ENCODE results near the gene C1QTNF3.
"Not testable (repeated sequence)": the region's sequence is repeated elsewhere in the genome, so short reads cannot be mapped to it uniquely, and the experiment has no call there.

The C1QTNF3 gene

GRCh38 chr5:34043099-34043876 is at the start of gene C1QTNF3:
Gene C1QTNF3, minus strand, starts transcription at chr5:34043213. Its CDS starts 88 bp downstream, at chr5:34043125.
- no peak for DNase-seq (ENCODE audit: low spot score)

- DNase-seq (ENCODE audit: low spot score): not testable (repeated sequence)
These were observed 48.0 kb upstream of the C1QTNF3 start for GRCh38 chr5:34091039-34091438.

GRCh38 chr5:34089802-34090201 is 46.8 kb upstream of the C1QTNF3 start:
- not testable (repeated sequence) for DNase-seq (ENCODE audit: low spot score)

DNA sequence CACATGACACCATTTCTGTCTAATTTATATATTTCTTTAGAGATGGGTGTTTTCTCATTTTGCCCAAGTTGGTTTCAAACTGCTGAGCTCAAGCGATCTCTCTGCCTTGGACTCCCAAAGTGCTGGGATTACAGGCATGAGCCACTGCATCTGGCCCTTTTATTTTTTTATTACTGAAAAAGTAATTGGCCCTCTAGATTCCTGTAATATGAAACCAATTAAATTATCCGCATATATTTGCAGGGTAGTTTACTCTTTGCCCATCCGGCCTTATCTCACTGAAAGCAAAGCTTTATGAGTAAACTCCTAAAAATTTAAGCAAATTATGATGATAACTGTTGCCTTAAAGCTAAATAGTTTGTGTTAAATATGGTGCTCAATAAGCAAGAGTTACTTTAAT is 44.7 kb upstream of the C1QTNF3 start:
- not testable (repeated sequence) for DNase-seq (ENCODE audit: low spot score)

DNA sequence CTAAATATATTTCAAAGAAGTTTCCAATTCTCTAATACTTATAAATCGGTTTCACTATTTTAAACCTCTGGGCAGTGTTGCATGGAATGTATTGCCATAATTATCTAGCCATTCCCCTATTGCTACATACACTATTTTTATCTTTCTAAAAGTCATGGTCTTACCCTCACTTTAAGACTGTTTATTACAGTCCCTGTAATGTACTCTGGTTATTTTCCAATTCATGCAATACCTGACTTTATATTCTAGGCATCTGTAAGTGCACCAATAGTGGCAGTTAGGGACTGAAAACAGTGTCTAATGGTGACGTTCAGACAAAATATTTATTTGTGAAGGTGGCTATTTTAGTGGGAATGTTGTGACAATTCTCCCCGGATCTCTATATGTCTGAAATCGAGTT is 40.9 kb upstream of the C1QTNF3 start:
- not testable (repeated sequence) for DNase-seq (ENCODE audit: low spot score)

GRCh38 chr5:34079505-34079904 is 36.5 kb upstream of the C1QTNF3 start:
- DNase-seq (ENCODE audit: low spot score): not testable (repeated sequence)

DNA sequence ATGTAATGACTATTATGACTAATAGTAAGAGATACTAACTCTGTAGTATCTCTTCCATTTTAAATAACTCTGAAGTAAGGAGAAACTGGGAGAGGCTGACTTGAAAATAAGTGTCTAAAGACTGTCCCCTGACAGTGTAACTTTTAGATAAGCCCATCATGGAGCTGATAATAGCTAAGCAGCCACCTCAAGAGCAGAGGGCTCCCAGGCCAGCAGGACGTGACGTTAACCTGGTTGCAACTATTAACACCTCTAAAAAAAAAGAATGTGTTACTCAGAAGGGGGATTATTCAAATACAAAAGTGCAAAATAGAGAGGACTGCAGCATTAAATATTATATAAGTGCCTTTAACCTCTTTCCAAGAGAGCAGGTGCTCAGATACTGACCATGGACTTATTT is 34.6 kb upstream of the C1QTNF3 start:
- not testable (repeated sequence) for DNase-seq (ENCODE audit: low spot score)

- not testable (repeated sequence) for DNase-seq (ENCODE audit: low spot score)
These were observed 33.8 kb upstream of the C1QTNF3 start for GRCh38 chr5:34076719-34077364.

GRCh38 chr5:34074472-34074871 is 31.5 kb upstream of the C1QTNF3 start:
- not testable (repeated sequence) for DNase-seq (ENCODE audit: low spot score)

DNA sequence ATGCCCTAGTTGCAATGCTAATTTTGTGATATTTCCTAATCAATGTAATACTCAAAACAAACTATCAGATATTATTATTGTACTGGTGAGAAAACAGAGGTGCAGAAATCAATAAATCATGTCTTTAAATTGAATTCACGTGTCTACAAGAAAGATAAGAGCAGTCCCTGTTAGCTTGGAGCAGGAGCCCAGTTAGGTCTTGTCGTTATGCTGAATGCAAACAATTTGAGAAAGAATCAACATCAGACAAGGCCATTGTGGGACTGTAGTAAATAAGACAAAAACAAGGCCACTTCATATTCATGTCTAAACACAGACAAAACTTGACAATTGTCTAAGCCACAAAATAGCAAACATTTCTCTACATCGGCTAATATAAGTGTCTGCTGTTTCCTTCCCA is 31.1 kb upstream of the C1QTNF3 start:
- not testable (repeated sequence) for DNase-seq (ENCODE audit: low spot score)

DNA sequence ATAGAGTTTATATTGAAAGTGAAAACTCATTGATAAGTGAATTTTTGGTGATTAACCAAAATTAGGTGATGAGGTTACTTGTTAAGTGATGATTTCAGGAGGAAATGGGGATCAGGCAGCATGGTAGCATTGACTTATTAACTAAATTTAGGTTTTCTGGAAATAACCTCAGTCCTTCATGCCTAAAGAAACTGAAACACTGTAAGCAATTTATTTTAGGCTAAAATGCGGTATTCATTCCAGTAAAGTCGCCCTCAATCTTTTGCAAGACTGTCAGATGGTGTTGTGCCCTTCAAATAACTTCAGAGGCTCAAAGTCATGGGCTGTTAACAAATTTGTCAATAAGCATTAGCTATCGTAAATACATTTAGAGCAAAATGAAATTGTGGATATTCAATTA is 27.6 kb upstream of the C1QTNF3 start:
- DNase-seq (ENCODE audit: low spot score): not testable (repeated sequence)

DNA sequence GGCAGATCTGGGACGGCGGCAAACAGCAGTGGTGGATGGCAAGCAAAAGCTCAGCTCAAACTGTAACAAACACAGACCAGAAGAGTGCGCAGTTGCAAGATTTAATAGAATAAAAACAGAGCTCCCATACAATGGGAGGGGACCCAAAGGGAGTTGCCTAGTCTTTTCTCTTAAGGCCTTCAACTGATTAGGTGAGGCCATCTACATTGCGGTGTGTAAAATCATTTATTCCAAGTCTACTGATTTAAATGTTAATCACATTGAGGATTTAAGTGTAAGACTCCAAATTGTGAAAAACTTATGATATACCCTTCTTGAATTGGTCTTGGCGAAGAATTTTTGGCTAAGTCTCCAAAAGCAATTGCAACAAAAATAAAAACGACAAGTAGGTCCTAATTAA is 21.6 kb upstream of the C1QTNF3 start:
- no peak for DNase-seq (ENCODE audit: low spot score)

DNA sequence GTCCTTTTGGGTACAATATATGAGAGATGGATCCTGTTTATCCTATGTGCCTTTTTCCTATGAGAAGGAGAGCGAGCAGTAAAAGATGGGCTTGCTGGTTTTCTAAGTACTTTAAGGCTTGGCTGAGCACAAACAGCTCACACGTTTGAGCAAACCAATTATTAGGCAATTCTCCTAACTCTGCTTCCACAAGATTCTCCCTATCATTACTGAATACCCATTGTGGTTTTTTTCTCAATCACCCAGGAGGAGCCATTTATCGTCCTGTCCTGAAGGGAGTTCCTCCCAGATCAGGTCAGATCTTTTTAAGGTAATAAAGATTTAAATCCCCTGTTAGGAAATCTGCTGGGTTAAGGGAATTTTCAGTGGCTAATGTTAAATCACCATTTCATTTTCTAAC is 19.4 kb upstream of the C1QTNF3 start:
- DNase-seq (ENCODE audit: low spot score): no peak

DNA sequence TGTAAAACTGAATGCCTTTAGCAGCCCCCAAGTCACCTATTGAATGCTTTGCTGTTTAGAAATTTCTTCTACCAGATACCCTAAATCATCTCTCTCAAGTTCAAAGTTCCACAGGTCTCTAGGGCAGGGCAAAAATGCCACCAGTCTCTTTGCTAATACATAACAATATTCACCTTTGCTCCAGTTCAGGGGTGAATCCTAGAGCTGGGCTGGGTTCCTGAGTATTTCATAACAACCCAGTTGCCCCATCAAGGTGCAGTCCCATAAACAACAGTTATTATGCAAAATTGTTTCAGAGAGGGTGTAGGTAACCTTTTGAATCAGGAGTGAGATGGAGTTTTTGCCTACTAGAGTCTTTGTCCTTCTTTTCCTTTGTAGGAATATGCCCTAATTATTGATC is 19.0 kb upstream of the C1QTNF3 start:
- no peak for DNase-seq (ENCODE audit: low spot score)

DNA sequence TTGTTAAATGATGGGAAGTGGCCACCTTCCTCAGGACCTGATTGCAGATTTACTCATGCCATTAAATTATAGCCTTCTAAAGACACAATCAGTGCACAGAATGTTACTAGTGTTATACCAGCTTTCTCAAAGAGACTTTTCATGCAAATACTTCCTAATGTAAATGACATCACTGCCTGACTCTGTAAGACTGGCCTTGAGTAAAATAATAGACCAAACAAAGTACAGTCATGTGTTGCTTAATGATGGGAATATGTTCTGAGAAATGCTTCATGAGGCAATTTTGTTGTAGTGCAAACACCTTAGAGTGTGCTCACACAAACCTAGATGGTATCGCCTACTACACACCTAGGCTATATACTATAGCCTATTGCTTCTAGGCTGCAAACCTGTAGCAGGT is 17.0 kb upstream of the C1QTNF3 start:
- no peak for DNase-seq (ENCODE audit: low spot score)

GRCh38 chr5:34058532-34058931 is 15.5 kb upstream of the C1QTNF3 start:
- no peak for DNase-seq (ENCODE audit: low spot score)

DNA sequence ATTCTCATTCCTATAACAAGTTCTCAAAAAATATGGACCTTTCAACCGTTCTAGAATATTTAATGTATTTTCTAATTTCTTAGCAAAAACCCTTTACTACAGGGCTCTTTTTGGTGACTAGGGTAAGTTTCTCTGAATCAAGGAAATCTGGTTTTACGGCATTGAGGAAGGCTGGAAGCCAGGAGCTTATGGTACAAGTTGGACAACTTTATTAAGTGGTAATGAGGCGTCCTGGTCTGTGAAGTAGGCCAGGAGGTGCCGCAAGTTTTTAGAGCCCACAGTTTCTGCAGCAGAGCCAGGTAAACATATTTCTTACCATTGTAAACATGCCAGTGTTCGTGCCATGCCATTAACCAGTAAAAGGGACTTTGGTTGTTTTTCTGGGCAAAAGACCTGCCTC is 14.6 kb upstream of the C1QTNF3 start:
- no peak for DNase-seq (ENCODE audit: low spot score)

GRCh38 chr5:34057118-34057517 is 14.1 kb upstream of the C1QTNF3 start:
- DNase-seq (ENCODE audit: low spot score): no peak

- no peak for DNase-seq (ENCODE audit: low spot score)
These were observed 12.7 kb upstream of the C1QTNF3 start for GRCh38 chr5:34055667-34056066.

DNA sequence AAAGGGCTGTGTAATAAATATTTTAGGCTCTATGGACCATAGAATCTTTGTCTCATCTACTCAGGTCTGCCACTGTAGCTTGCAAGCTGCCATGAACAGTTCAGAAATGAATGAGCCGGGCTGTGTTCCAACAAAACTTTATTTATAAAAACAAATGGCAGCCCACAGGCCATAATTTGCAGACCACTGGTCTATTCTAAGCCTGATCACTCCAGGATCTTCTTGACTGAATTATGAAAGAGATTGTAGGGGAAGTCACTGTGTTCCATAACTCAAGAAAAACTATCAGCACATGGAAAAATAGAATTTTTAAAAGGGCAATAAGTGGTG is 11.4 kb upstream of the C1QTNF3 start:
- no peak for DNase-seq (ENCODE audit: low spot score)

DNA sequence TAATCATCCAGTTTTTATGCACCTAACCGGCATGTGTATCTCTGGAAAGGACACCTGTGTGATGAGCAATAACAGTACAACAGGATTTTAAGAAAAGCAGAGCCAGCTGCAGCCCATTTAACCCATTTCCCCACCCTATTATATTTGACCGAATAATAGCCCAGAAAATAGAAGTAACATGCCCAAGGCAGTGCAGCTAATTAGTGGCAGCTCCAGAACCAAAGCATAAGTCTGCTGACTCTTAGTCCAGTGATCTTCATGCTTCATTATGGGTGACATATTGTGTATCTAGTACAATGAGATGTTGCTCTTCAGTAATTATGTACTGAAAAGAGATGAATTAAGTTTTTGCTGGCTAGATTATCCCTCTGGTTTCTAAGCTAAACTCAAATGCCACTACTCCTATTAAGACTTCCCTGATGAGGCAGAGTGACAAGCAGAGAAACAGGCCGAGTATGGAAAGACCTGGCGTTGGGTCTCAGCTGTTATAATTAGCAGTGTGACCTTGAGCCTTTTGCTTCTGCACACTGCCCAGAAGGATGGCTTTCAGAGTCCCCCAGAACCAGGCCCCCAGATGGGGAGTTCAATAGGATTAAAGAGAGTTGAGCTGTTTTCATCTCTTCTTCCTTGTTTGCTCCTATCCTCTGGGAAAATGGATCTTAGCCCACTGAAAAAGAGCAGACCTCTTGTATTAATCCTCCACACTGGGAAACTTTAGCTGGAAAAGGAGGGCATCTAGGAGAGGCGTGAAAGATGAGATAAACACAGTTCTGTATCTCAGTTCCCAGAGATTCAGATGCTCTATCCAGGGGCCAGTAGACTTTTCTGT is 10.8 kb upstream of the C1QTNF3 start:
- no peak for DNase-seq (ENCODE audit: low spot score)

DNA sequence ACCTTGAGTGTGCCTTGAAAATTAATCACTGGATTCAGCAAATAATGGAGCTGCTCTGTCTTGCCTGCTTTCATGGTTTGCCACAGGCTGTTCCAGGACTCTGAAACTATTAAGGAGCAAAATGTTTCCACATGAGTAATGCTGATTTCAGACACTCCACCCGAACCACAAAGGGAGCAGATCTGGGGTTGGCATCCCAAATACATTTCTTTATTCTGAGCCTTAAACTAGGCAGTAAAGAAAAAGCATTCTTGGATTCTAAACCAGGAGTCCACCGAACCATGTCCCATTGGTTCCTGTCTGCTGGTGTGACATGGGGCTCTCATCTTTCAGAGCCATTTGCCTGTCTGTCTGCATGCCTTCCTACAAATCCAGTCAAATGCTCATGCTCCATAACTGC is 10.1 kb upstream of the C1QTNF3 start:
- no peak for DNase-seq (ENCODE audit: low spot score)
